H1 (cell line): Measurements from ENCODE around the gene NSD2. TPM values are rescaled to one million over a fixed set of nuclear protein-coding genes. Genes with fewer than 3 reads are reported as not detected.

Experiments used
- CTCF ChIA-PET: fragments of 300-600 bp; sonication (Branson Sonifier 250); formaldehyde crosslinking; loops from one replicate; lab custom pipeline; 2021; ENCODE audit not compliant: partially characterized antibody; lab: Charles Lee
- POLR2A ChIA-PET: fragments of 300-600 bp; sonication (Branson Sonifier 250); formaldehyde crosslinking; loops from one replicate; lab custom pipeline; 2021; ENCODE audit warnings: inconsistent platforms; ENCODE audit not compliant: partially characterized antibody; lab: Charles Lee
- DNase-seq, 2 experiments: peaks; one replicate each; pipeline versions ENCODE4 v3.0.0 to v3.0.0-alpha.2; 2010 to 2022; ENCODE audit warnings: low spot score in 2 of 2, low read depth in 1 of 2, mixed read lengths in 1 of 2
- FAIRE-seq: peaks from 2 replicates; lab custom pipeline; 2011; peaks lifted over from hg19 to GRCh38; lab: Jason Lieb, UNC
- H2AFZ ChIP-seq: 2 replicates; pipeline ENCODE4 v1.8.1; 2012; ENCODE audit warnings: low read length, inconsistent platforms
- H2AK5ac ChIP-seq: 2 replicates; pipeline ENCODE4 v1.6.1; 2013; ENCODE audit warnings: low read depth, low read length
- H2BK120ac ChIP-seq: replicated peaks from 2 replicates; pipeline ENCODE3; 2013; ENCODE audit warnings: low read depth, low read length, inconsistent platforms
- H2BK12ac ChIP-seq: 2 replicates; pipeline ENCODE4 v1.6.1; 2013; ENCODE audit warnings: low read depth, low read length
- H2BK15ac ChIP-seq: 2 replicates; pipeline ENCODE4 v1.6.1; 2013; ENCODE audit warnings: low read length
- H2BK20ac ChIP-seq: 2 replicates; pipeline ENCODE4 v1.6.1; 2013; ENCODE audit warnings: low read length
- H2BK5ac ChIP-seq: 2 replicates; pipeline ENCODE4 v1.6.1; 2013; ENCODE audit warnings: low read depth, low read length
- H3K14ac ChIP-seq: 2 replicates; pipeline ENCODE4 v1.6.1; 2013; ENCODE audit warnings: inconsistent platforms; ENCODE audit not compliant: insufficient read length
- H3K18ac ChIP-seq: 2 replicates; pipeline ENCODE4 v1.6.1; 2013; ENCODE audit warnings: low read length; ENCODE audit errors: extremely low read depth
- H3K23ac ChIP-seq: 2 replicates; pipeline ENCODE4 v1.6.1; 2013; ENCODE audit warnings: inconsistent platforms; ENCODE audit not compliant: insufficient read length
- H3K23me2 ChIP-seq: 2 replicates; pipeline ENCODE4 v1.6.1; 2013; ENCODE audit warnings: low read depth, low read length
- H3K27ac ChIP-seq: 2 replicates; pipeline ENCODE4 v1.6.1; 2011; ENCODE audit warnings: low read depth, low read length, inconsistent platforms
- H3K27me3 ChIP-seq, 4 experiments: replicated peaks in 1 of 4; 1 replicate in 1 of 4; 2 replicates in 3 of 4; pipeline versions ENCODE4 v1.6.1 to v1.8.1; 2011 to 2013; ENCODE audit warnings: low read length in 3 of 4, mild to moderate bottlenecking in 3 of 4, inconsistent platforms in 2 of 4, mixed read lengths in 2 of 4, moderate library complexity in 1 of 4; ENCODE audit not compliant: control insufficient read depth in 3 of 4, insufficient read depth in 3 of 4; ENCODE audit errors: extremely low read depth in 1 of 4
- H3K36me3 ChIP-seq, 4 experiments: 2 replicates each; pipeline versions ENCODE4 v1.6.1 to v1.8.1; 2011 to 2013; ENCODE audit warnings: mild to moderate bottlenecking in 4 of 4, low read length in 3 of 4, moderate library complexity in 2 of 4, control low read depth in 1 of 4, inconsistent platforms in 1 of 4; ENCODE audit not compliant: insufficient read depth in 4 of 4, control insufficient read depth in 2 of 4
- H3K4ac ChIP-seq: replicated peaks from 2 replicates; pipeline ENCODE3; 2013; ENCODE audit warnings: low read length, low read depth, mixed read lengths, inconsistent platforms; ENCODE audit not compliant: insufficient read length
- H3K4me1 ChIP-seq, 4 experiments: replicated peaks in 1 of 4; 1 replicate in 1 of 4; 2 replicates in 3 of 4; pipeline versions ENCODE4 v1.6.1 to v1.8.1; 2011 to 2013; ENCODE audit warnings: low read length in 3 of 4, inconsistent platforms in 2 of 4, mixed read lengths in 1 of 4; ENCODE audit not compliant: insufficient read depth in 4 of 4, control insufficient read depth in 3 of 4
- H3K4me2 ChIP-seq, 2 experiments: 2 replicates each; pipeline versions ENCODE4 v1.6.1 to v1.8.1; 2011 to 2013; ENCODE audit warnings: low read depth in 2 of 2, low read length in 2 of 2, control low read depth in 1 of 2, inconsistent platforms in 1 of 2, mild to moderate bottlenecking in 1 of 2; ENCODE audit not compliant: insufficient read depth in 1 of 2
- H3K4me3 ChIP-seq, 4 experiments: fragments of 200-600, 300-600 bp in 1 of 4; sonication (generic), shearing (Covaris generic), sonication (Bioruptor Twin) in 1 of 4; 2 replicates each; pipeline versions ENCODE4 v1.5.1 to v1.8.1; 2011 to 2016; ENCODE audit warnings: low read length in 4 of 4, low read depth in 3 of 4, control low read depth in 2 of 4, inconsistent platforms in 2 of 4, mild to moderate bottlenecking in 2 of 4, mixed read lengths in 1 of 4, moderate library complexity in 1 of 4; ENCODE audit not compliant: insufficient read depth in 2 of 4; ENCODE audit errors: extremely low read depth in 1 of 4
- H3K56ac ChIP-seq: replicated peaks from 2 replicates; pipeline ENCODE3; 2013; ENCODE audit warnings: low read depth, mild to moderate bottlenecking, mixed read lengths, low read length, inconsistent platforms; ENCODE audit not compliant: insufficient read length
- H3K79me1 ChIP-seq: 2 replicates; pipeline ENCODE4 v1.6.1; 2013; ENCODE audit warnings: low read depth, low read length, control low read depth
- H3K79me2 ChIP-seq, 2 experiments: 2 replicates each; pipeline versions ENCODE4 v1.6.1 to v1.8.1; 2012 to 2013; ENCODE audit warnings: low read length in 2 of 2, mild to moderate bottlenecking in 2 of 2, inconsistent platforms in 1 of 2; ENCODE audit not compliant: insufficient read depth in 2 of 2, control insufficient read depth in 1 of 2
- H3K9ac ChIP-seq, 4 experiments: replicated peaks in 1 of 4; 1 replicate in 1 of 4; 2 replicates in 3 of 4; pipeline versions ENCODE4 v1.6.1 to v1.8.1; 2011 to 2013; ENCODE audit warnings: low read depth in 3 of 4, low read length in 3 of 4, control low read depth in 2 of 4, mild to moderate bottlenecking in 2 of 4, moderate library complexity in 2 of 4, inconsistent platforms in 1 of 4; ENCODE audit errors: extremely low read depth in 1 of 4
- H3K9me3 ChIP-seq, 2 experiments: 2 replicates each; pipeline versions ENCODE4 v1.6.1 to v1.8.1; 2012 to 2013; ENCODE audit warnings: mild to moderate bottlenecking in 2 of 2, moderate library complexity in 2 of 2, control low read depth in 1 of 2, inconsistent platforms in 1 of 2, low read depth in 1 of 2, low read length in 1 of 2, mixed read lengths in 1 of 2; ENCODE audit not compliant: insufficient read depth in 2 of 2
- H4K20me1 ChIP-seq, 2 experiments: replicated peaks in 1 of 2; 2 replicates each; pipeline versions ENCODE3 to v1.8.1; 2011 to 2013; ENCODE audit warnings: inconsistent platforms in 2 of 2, low read length in 2 of 2, mild to moderate bottlenecking in 1 of 2; ENCODE audit not compliant: insufficient read depth in 2 of 2, control insufficient read depth in 1 of 2
- H4K5ac ChIP-seq: 2 replicates; pipeline ENCODE4 v1.6.1; 2013; ENCODE audit warnings: low read length, low read depth, mixed read lengths, inconsistent platforms; ENCODE audit not compliant: insufficient read length
- H4K8ac ChIP-seq: 2 replicates; pipeline ENCODE4 v1.8.0; 2013; ENCODE audit warnings: mild to moderate bottlenecking, moderate library complexity, low read length, inconsistent platforms; ENCODE audit not compliant: insufficient read depth; ENCODE audit errors: extremely low read depth
- H4K91ac ChIP-seq: replicated peaks from 2 replicates; pipeline ENCODE3; 2013; ENCODE audit warnings: low read length, mixed read lengths, inconsistent platforms; ENCODE audit not compliant: insufficient read length
- BACH1 ChIP-seq: IDR thresholded peaks from 2 replicates; pipeline ENCODE4 v1.6.1; 2012; ENCODE audit warnings: low read length, improper control_type of control experiment
- BCL11A ChIP-seq, 2 experiments: IDR thresholded peaks; one replicate each; pipeline ENCODE4 v1.6.1; 2011; ENCODE audit warnings: low read depth in 2 of 2, low read length in 2 of 2, mild to moderate bottlenecking in 2 of 2
- KDM4A ChIP-seq: IDR thresholded peaks from one replicate; pipeline ENCODE4 v1.7.1; 2012; ENCODE audit warnings: low read depth, mild to moderate bottlenecking, moderate library complexity, low read length, inconsistent platforms; ENCODE audit not compliant: severe bottlenecking
- RFX5 ChIP-seq: IDR thresholded peaks from 2 replicates; pipeline ENCODE4 v1.6.1; 2011; ENCODE audit warnings: low read depth, low read length, improper control_type of control experiment, borderline replicate concordance
- RNF2 ChIP-seq: fragments of 200-900, 300-1000 bp; sonication (generic); IDR thresholded peaks from 2 replicates; pipeline ENCODE4 v1.7.1; 2016; ENCODE audit warnings: borderline replicate concordance, low read depth, mild to moderate bottlenecking, antibody characterized with exemption, low read length; ENCODE audit not compliant: poor library complexity, severe bottlenecking; ENCODE audit errors: missing control alignments
- SIX5 ChIP-seq: IDR thresholded peaks from 2 replicates; pipeline ENCODE4 v1.6.1; 2011; ENCODE audit warnings: mild to moderate bottlenecking, low read depth, low read length
- TAF1 ChIP-seq: IDR thresholded peaks from 2 replicates; pipeline ENCODE4 v1.6.1; 2011; ENCODE audit warnings: mild to moderate bottlenecking, low read depth, low read length
- TCF12 ChIP-seq: IDR thresholded peaks from 2 replicates; pipeline ENCODE4 v1.6.1; 2011; ENCODE audit warnings: low read depth, mild to moderate bottlenecking, low read length
- WGBS, 2 experiments: shearing (Covaris generic) in 1 of 2; methylation state at CpG; one replicate each; pipeline versions ENCODE4 v1.1.6 to v1.1.7; 2013 to 2015; ENCODE audit warnings: low lambda C conversion rate in 2 of 2, mixed read lengths in 2 of 2, inconsistent platforms in 1 of 2, low coverage in 1 of 2, missing lambda C conversion rate in 1 of 2; ENCODE audit not compliant: insufficient replicate concordance in 2 of 2, insufficient coverage in 1 of 2, insufficient read length in 1 of 2; ENCODE audit errors: extremely low coverage in 1 of 2, missing lambda C conversion rate in 1 of 2; 5-methylcytosine and 5-hydroxymethylcytosine counted together
- polyA plus RNA-seq, 7 experiments: library from polyadenylated mRNA; depleted of rRNA in 3 of 7; stranded (reverse) in 5 of 7; unstranded in 2 of 7; fragments of >200 nt in 5 of 7; fragments of 200-250 nt in 2 of 7; gene quantifications; 1 replicate in 5 of 7; 2 replicates in 1 of 7; 4 replicates in 1 of 7; pipeline versions ENCODE4 v1.2.1 to v1.2.3, GENCODE V29; 2011 to 2013; ENCODE audit warnings: missing spikeins in 2 of 7, mixed read lengths in 2 of 7
- total RNA-seq: library from RNA; stranded (reverse); fragmentation: NEBNext Ultra II Directional; extraction: Animal tissue kit (Norgen Biotek cat#: 25700); gene quantifications from 2 replicates; pipeline ENCODE4 v1.2.1, GENCODE V29; 2021
- TF ChIP-seq, protein P1 (sequence below): IDR thresholded peaks from 2 replicates; pipeline ENCODE4 v1.6.1; 2011; ENCODE audit warnings: low read depth, mild to moderate bottlenecking, low read length; ENCODE audit not compliant: insufficient read depth

NSD2 gene
- total and polyA plus RNA-seq, 2 of the 8 experiments (the other 6 are each of a cell fraction or from before 2014, with no cell fraction given): 26.7 to 129 TPM

GRCh38 chr4:1943928-1944327 is 72.7 kb downstream of the NSD2 start:
- H4K20me1 ChIP-seq: peaks cover 4 to 10% of the 10 kb centered on the region in 2 experiments
- no peaks in the 10 kb centered on the region for H3K27me3 ChIP-seq

More at GRCh38 chr4:1943928-1944327, 72.7 kb downstream of the NSD2 start:
- no peak overlapping the region for H3K14ac ChIP-seq
- DNase-seq: no peak
- no peak overlapping the region for H2BK15ac ChIP-seq
- no peak overlapping the region for H3K9ac ChIP-seq
- no peak overlapping the region for H4K5ac ChIP-seq
- no peak for FAIRE-seq
- no peak overlapping the region for H3K27ac ChIP-seq
- H3K18ac ChIP-seq: no peak overlapping the region
- no peak overlapping the region for H3K4ac ChIP-seq
- no peak overlapping the region for H2AK5ac ChIP-seq
- no peaks in the 10 kb centered on the region for H3K23me2 ChIP-seq
- ChIA-PET POLR2A (no interaction called here), CTCF (interaction anchor here (0.6 to 1.4 kb wide), 3 partner anchors 21 to 244 kb away, joined by 3 to 4 read pairs (median 3); no protein-coding TSS in a partner anchor)
- 96% methylated on average over 7 of the region's 7 CpGs; no CpG with 5 or more reads in 1 of the 2 experiments for WGBS, 2 experiments
- no peak overlapping the region for H3K4me2 ChIP-seq
- H2AFZ ChIP-seq: no peak overlapping the region
- H4K91ac ChIP-seq: no peak overlapping the region
- H3K23ac ChIP-seq: no peak overlapping the region
- H2BK120ac ChIP-seq: no peak overlapping the region
- H2BK5ac ChIP-seq: no peak overlapping the region
- no peaks in the 10 kb centered on the region for H3K79me2 ChIP-seq
- no peak overlapping the region for H3K4me3 ChIP-seq
- H3K79me1 ChIP-seq: no peaks in the 10 kb centered on the region; the same call in 1 of the 2 replicates
- H4K8ac ChIP-seq: no peak overlapping the region
- H2BK20ac ChIP-seq: no peak overlapping the region
- no peak for TF ChIP-seq TAF1
- TF ChIP-seq TCF12: no peak
- no peak for TF ChIP-seq RNF2
- no peak for TF ChIP-seq KDM4A
- no peak for TF ChIP-seq RFX5
- no peak for TF ChIP-seq BCL11A (IDR thresholded peaks at IDR 0.05; ENCODE audit: low read depth in 2 of 2, low read length in 2 of 2)
- TF ChIP-seq, protein P1, sequence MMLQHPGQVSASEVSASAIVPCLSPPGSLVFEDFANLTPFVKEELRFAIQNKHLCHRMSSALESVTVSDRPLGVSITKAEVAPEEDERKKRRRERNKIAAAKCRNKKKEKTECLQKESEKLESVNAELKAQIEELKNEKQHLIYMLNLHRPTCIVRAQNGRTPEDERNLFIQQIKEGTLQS: no peak
- no peak for TF ChIP-seq SIX5
- TF ChIP-seq BACH1: no peak
- H3K36me3 ChIP-seq: peaks cover 11 to 39% (median 27%) of the 10 kb centered on the region in 4 experiments
- no peaks in the 10 kb centered on the region for H3K9me3 ChIP-seq
- H3K4me1 ChIP-seq: no peaks in the 10 kb centered on the region
- H2BK12ac ChIP-seq: no peak overlapping the region
- no peak overlapping the region for H3K56ac ChIP-seq
